ENCODE results near the gene UBE4B. TPM values are rescaled to one million over a fixed set of nuclear protein-coding genes. Genes with fewer than 3 reads are reported as not detected.

UBE4B gene
- total RNA-seq, 1 donor from 2014 or later = 41.8 TPM

DNA sequence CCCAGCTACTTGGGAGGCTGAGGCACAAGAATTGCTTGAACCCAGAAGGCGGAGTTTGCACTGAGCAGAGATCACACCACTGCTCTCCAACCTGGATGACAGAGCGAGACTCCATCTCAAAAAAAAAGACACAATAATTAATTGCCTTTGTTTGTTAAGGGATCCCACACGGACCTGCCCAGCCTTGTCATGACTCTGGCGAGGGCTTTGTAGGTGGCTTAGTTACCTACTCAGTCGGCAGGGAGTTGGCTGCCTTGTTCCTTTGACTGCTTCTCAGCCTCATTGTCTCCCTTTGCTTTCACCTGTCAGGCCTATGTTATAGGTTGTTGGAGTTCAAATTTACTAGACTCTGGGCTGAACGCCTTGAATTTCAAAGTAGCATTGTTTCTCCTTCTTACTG is 82.0 kb downstream of the UBE4B start:
- no peak for DNase-seq (ENCODE audit: low spot score)

DNA sequence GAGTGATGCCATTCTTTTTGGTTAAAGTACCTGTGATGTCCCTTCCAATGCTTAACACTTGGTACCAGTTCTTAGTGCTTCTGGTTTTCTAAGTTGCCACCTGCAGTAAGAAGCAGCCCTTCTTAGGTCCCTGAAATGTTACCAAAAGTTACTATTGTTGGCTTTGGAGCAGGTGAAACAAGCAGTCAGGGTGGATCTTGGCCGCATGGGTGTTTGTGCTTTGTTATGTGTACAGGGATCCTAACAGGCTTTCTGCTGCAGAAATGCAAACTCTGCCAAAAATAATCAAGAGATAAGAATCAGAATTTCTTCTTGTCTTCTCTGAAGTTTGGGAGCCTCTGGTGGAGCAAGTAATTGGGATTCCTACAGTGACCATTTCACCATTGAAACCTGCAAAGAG is 84.4 kb downstream of the UBE4B start:
- DNase-seq (ENCODE audit: low spot score) = no peak

DNA sequence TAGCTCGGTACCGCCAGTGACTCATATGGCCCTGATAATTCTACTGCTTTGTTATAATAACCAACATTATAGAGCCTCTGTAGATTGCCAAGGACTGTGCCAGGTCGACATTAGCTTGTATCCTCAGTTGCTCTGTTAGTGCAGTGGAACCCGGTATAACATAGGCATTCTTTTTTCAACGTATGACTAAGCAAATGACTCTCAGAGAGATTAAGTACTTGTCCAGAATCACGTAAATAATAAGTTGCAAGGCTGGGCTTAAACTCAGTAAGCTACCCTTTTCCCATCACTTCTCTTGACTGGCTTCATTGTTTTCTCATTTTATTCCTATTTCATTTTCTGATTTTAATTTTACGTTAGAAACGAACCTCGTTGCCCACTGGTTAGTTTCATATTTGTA is 85.1 kb downstream of the UBE4B start:
- DNase-seq (ENCODE audit: low spot score) = no peak

DNA sequence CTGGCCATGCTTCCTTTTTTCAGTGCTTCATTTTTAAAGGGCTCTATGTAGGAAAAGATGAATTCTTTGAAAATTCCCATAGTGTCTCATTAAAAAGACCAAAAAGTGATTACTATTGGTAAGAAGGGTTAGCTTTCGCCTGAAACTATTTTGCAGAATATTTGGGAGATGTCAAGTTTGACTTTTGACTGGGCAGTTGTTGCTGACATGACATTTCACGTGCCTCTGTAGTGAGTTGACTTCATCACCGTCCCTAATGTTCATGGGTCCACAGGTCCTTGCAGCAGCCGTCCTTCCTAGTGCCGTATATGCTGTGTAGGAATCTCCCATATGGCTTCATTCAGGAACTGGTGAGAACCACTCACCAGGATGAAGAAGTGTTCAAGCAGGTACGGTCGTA is 88.9 kb downstream of the UBE4B start:
- no peak for DNase-seq (ENCODE audit: low spot score)

DNA sequence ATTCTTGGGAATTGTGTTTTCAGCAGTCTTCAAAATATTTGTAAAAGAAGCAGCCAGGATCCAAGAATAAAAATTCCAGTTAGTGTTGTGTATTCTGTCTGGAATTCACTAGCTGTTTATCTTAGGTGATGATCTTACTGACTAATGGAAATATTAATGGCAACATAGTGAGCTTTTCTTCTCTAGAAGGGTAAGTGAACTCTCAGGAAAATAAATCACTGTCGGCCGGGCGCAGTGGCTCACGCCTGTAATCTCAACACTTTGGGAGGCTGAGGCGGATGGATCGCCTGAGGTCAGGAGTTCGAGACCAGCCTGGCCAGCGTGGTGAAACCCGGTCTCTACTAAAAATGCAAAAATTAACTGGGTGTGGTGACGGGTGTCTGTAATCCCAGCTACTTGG is 90.2 kb downstream of the UBE4B start:
- peak; percentile 59 for DNase-seq (ENCODE audit: low spot score)

- DNase-seq (ENCODE audit: low spot score) = no peak
Measured at GRCh38 chr1:10128101-10128765, 95.5 kb downstream of the UBE4B start.

DNA sequence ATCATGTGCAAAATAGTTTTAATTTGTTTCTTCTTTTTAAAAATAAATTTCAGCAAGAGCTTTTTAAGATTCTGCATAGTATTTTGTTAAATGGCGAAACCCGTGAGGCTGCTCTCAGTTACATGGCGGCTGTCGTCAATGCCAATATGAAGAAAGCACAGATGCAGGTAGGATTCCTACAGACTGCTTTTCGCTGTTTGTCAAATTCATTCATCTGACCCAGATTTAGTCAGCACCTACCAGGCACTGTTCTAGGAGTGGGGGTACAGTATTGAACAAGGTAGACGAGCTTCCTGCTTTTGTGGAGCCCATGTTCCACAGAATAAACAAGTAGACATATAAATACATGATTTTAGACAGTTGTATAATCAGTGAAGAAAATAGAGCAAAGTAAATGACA is 99.6 kb downstream of the UBE4B start:
- DNase-seq (ENCODE audit: low spot score) = no peak

DNA sequence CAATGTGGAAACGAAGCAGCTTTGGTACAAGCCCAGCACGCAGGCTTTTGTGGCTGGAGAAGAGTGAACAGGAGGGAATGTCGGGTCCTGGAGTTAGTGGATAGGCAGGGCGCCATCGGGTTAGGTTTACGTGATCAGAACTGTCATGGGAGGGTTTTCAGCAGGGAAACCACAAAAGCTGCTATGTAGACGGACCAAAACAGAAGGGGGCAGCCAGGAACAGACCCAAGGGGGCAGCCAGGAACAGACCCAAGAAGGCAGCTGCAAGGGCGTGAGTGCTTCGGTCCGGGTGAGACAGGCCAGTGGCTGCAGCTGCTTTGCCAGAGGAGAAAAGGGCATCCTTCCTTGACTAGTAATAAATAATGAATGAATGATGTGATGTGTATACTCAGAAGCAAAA is 100.1 kb downstream of the UBE4B start:
- DNase-seq (ENCODE audit: low spot score) = no peak

DNA sequence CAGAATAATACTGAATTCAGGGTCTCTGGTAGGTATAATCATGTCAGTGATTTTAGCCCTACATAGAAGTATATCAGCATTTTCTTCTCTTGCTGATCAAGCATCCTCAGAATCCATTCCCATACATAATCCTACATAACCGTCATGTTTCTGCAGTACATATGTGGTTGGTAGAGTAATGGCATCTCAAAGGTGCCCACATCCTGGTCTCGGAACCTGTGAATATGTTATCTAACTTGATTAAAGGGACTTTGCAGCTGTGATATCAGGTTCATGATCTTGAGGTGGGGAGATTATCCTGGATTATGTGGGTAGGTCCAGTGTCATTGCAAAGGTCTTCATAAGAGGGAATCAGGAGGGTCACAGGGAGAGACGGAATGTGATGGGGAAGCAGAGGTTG is 108.2 kb downstream of the UBE4B start:
- DNase-seq (ENCODE audit: low spot score) = no peak

- no peak for DNase-seq (ENCODE audit: low spot score)
Measured at GRCh38 chr1:10143961-10144485, 111.3 kb downstream of the UBE4B start.

GRCh38 chr1:10146391-10146790 is 113.6 kb downstream of the UBE4B start:
- DNase-seq (ENCODE audit: low spot score) = no peak

GRCh38 chr1:10149231-10149630 is 116.5 kb downstream of the UBE4B start:
- DNase-seq (ENCODE audit: low spot score) = no peak

- peak; percentile 53 for DNase-seq (ENCODE audit: low spot score)
Measured at GRCh38 chr1:10152709-10153284, 120.0 kb downstream of the UBE4B start.

GRCh38 chr1:10155087-10155712 is 122.4 kb downstream of the UBE4B start:
- DNase-seq (ENCODE audit: low spot score) = no peak

DNA sequence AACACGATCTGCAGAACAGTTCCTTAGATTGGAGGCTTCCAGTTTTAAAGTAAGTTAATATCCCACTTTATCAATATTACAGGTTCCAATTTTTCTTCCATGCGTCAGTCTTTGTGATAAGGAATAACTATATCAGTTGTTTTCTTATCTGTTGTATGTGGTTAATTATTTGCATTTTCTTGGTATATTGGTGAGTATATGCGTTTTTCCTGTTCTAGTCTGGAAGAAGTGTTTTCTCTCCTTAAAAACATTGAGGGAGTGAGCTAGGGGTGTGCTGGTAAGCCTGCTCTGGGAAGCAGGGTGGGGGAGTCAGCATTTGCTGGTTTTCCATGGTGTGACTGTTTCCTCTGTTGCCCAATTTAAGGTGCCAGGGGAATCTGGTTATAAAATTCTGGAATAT is 127.4 kb downstream of the UBE4B start:
- no peak for DNase-seq (ENCODE audit: low spot score)

DNA sequence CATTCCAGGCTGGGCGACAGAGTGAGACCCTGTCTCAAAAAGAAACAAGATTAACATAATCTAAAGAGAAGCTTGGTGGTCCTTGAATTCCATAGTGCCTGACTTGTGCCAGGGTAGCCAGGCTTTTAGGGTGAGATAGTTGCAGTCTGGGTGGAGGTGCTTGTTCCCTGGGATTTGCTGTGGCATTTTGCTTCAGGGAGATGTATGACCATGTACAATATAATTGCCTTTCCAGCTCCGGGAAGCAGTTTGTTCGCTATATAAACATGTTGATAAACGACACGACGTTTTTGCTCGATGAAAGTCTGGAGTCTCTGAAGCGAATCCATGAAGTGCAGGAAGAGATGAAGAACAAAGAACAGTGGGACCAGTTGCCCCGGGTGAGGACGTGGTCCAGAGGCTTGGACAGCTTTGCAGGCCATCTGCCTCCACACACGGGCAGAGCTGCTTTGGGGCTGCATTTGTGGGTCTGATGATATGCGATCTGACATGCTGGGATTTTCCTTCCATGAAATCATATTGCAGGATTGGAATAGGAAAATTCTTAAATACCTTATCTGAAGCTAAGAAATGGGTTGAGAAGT is 128.2 kb downstream of the UBE4B start:
- DNase-seq (ENCODE audit: low spot score) = no peak

GRCh38 chr1:10161541-10162290 is 129.0 kb downstream of the UBE4B start:
- no peak for DNase-seq (ENCODE audit: low spot score)

DNA sequence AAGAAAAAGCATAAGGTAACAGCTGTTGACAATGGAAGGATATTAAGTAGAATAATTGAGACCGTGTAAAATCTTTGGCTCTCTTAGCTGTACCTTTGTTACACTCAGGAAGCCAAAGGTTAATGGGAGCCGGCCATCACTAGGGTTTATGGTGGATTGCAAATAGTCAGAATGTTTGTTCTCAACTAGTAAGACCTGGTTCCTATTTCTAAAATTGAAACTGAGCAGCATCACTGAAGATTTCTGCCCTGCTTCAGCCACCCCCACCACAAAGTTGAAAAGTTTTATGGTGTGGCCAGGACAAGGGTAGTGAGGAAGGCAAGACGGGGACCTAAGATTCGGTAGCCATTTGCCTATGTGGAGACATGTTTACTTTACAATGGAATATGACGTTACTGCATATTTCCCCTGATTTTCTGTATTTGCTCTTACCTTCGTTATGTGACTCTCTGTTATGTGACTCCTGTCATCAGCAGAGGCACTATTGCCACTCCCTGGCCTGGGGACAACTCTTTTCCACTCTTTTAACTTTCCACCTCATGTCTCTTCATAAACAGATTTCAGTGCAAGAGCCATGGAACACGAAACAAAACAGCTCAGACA is 136.3 kb downstream of the UBE4B start:
- no peak for DNase-seq (ENCODE audit: low spot score)

GRCh38 chr1:10170239-10170574 is 137.4 kb downstream of the UBE4B start:
- no peak for DNase-seq (ENCODE audit: low spot score)

DNA sequence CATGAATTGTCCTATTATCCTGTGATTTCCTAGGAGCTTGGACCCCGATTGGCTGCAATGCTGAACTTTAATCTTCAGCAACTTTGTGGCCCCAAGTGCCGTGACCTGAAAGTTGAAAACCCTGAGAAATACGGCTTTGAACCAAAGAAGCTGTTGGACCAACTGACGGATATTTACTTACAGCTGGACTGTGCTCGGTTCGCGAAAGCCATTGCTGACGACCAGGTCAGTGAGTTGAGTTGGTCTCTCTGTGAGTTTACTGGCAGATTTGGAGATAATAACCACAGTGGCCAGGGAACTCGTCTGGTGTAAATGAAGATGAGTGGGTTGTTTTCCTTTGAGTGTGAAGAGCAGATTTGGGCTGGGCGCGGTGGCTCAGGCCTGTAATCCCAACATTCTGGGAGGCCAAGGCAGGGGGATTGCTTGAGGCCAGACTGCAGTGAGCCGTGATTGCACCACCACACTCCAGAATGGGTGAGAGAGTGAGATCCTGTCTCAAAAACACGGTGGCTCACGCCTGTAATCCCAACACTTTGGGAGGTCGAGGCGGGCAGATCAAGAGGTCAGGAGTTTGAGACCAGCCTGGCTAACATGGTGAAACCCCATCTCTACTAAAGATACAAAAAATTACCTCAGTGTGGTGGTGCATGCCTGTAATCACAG is 138.5 kb downstream of the UBE4B start:
- no peak for DNase-seq (ENCODE audit: low spot score)

DNA sequence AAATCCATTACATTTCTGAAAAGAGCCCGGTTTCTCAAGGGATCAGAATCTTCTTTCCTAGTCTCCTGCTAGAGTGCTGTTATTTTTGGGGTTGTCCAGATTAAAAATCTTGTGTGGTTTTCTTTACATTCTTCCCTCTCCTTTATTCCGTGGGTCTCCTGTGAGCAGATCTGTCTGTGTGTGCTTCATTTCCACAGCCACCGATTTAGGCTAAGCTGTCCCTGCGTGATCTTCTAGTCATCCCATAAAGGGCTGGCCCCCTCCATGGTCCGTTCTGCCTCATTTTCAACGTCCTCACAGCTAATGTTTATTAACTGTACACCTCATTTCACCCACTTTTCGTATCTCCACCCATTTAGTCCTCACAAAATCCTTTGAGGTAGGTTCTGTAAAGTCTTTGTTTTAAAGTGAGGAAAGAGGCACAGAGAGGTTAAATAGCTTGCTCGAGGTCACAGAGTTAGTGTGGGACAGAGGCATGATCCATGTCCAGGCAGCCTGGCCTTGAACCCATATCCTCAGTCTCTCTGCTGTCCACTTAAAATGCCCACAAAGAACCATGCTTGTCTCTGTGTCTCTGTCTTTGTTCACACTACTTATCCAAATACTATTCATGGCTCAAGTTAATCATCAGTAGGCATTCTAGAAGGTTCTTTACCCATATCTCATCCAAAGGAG is 139.4 kb downstream of the UBE4B start:
- DNase-seq (ENCODE audit: low spot score) = no peak
